ENCODE results near the gene PNMA6A.
"Not testable (repeated sequence)": the region's sequence is repeated elsewhere in the genome, so short reads cannot be mapped to it uniquely, and the experiment has no call there.

DNA sequence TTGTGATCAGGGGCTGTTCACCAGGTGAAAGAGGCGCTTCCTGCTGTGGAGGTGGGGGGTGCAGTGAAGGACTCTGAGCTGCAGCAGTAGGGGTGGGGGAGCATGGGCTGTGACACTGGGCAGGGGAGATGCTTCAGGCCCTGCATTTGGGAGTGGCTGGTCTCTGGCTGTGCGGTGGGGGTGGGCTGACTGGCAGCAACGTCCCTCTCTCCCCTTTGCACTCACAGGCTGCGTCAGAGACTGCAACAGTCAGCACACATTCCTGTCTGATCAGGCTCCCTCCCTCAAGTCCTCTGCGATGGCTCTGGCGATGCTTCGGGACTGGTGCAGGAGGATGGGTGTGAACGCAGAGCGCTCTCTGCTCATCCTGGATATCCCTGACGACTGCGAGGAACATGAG lies 43.8 kb upstream of the PNMA6A start:
- TF ChIP-seq POLR2A (IDR thresholded peaks at IDR 0.05; ENCODE audit: low read depth, low read length); MYC (IDR thresholded peaks at IDR 0.05; ENCODE audit: low read depth, low read length); POLR2AphosphoS5 (IDR thresholded peaks at IDR 0.05; ENCODE audit: insufficient read depth, low read depth, low read length): not testable (repeated sequence)
- TF ChIP-seq, protein P1, sequence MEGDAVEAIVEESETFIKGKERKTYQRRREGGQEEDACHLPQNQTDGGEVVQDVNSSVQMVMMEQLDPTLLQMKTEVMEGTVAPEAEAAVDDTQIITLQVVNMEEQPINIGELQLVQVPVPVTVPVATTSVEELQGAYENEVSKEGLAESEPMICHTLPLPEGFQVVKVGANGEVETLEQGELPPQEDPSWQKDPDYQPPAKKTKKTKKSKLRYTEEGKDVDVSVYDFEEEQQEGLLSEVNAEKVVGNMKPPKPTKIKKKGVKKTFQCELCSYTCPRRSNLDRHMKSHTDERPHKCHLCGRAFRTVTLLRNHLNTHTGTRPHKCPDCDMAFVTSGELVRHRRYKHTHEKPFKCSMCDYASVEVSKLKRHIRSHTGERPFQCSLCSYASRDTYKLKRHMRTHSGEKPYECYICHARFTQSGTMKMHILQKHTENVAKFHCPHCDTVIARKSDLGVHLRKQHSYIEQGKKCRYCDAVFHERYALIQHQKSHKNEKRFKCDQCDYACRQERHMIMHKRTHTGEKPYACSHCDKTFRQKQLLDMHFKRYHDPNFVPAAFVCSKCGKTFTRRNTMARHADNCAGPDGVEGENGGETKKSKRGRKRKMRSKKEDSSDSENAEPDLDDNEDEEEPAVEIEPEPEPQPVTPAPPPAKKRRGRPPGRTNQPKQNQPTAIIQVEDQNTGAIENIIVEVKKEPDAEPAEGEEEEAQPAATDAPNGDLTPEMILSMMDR (IDR thresholded peaks at IDR 0.05; ENCODE audit: extremely low read depth in 1 of 2, insufficient read depth in 1 of 2, low read depth in 1 of 2, low read length in 2 of 2) = not testable (repeated sequence)
- TF ChIP-seq, protein P2, sequence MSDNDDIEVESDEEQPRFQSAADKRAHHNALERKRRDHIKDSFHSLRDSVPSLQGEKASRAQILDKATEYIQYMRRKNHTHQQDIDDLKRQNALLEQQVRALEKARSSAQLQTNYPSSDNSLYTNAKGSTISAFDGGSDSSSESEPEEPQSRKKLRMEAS (IDR thresholded peaks at IDR 0.05; ENCODE audit: insufficient read depth, insufficient read length) = not testable (repeated sequence)
